Vagina (tissue), 2 donors: ENCODE results near the gene MAPK8IP1. TPM values are rescaled to one million over a fixed set of nuclear protein-coding genes. Genes with fewer than 3 reads are reported as not detected.

ENCODE experiments used
- DNase-seq, 2 donors: peaks; one replicate each; pipeline ENCODE4 v3.0.0-alpha.2; 2017; ENCODE audit errors: extremely low spot score in 2 of 2
- H3K27ac ChIP-seq: fragments of 200-600 bp; sonication (generic); one replicate; pipeline ENCODE4 v1.5.1; 2019
- H3K27me3 ChIP-seq: fragments of 200-600 bp; sonication (generic); one replicate; pipeline ENCODE4 v1.5.1; 2019
- H3K36me3 ChIP-seq, 2 donors: fragments of 200-600 bp; sonication (generic); one replicate each; pipeline ENCODE4 v1.5.1; 2017 to 2019
- H3K4me1 ChIP-seq: fragments of 200-600 bp; sonication (generic); one replicate; pipeline ENCODE4 v1.5.1; 2019
- H3K4me3 ChIP-seq, 2 donors: fragments of 200-600 bp; sonication (generic); 1 replicate in 1 of 2; 2 replicates in 1 of 2; pipeline ENCODE4 v1.5.1; 2016 to 2019
- H3K9me3 ChIP-seq: fragments of 200-600 bp; sonication (generic); one replicate; pipeline ENCODE4 v1.5.1; 2019
- CTCF ChIP-seq, 3 experiments: fragments of 450-650 bp in 2 of 3; fragments of 200-600 bp in 1 of 3; sonication (generic) in 1 of 3; IDR thresholded peaks; one replicate each; pipeline ENCODE4 v1.5.1; 2017 to 2019; ENCODE audit warnings: antibody characterized with exemption in 3 of 3, mild to moderate bottlenecking in 2 of 3, moderate library complexity in 2 of 3
- POLR2A ChIP-seq, 2 donors: fragments of 450-650 bp; IDR thresholded peaks; one replicate each; pipeline ENCODE4 v1.6.1; 2017; ENCODE audit warnings: antibody characterized with exemption in 2 of 2, mild to moderate bottlenecking in 2 of 2, moderate library complexity in 2 of 2
- POLR2AphosphoS5 ChIP-seq, 2 donors: sonication (generic); formaldehyde crosslinking; IDR thresholded peaks; one replicate each; pipeline ENCODE4 v1.9.0; 2017; ENCODE audit warnings: antibody characterized with exemption in 2 of 2, mild to moderate bottlenecking in 2 of 2, low read depth in 1 of 2; ENCODE audit not compliant: insufficient read depth in 1 of 2
- intact Hi-C: fragments of 100-400 bp; cut with DNase I; formaldehyde crosslinking; loops from one replicate; pipeline ENCODE4 v1.15.1; 2023
- total RNA-seq: library from RNA; depleted of rRNA; stranded (reverse); fragments of >200 nt; gene quantifications from one replicate; pipeline ENCODE4 v1.2.3, GENCODE V29; 2016

Gene MAPK8IP1
- total RNA-seq, 1 donor from 2014 or later = 7.1 TPM

GRCh38 chr11:45846174-45846675, 39.2 kb upstream of the MAPK8IP1 start:
- Histone ChIP-seq H3K4me3 (peak overlapping the region; percentile 88 to 98), H3K27me3 (no peaks in the 10 kb centered on the region), H3K36me3 (no peaks in the 10 kb centered on the region), H3K4me1 (peaks cover 43% of the 10 kb centered on the region), H3K27ac (peak overlapping the region; percentile 84), H3K9me3 (no peaks in the 10 kb centered on the region)
- DNase-seq = no peak
- no peak for TF ChIP-seq POLR2AphosphoS5 (IDR thresholded peaks at IDR 0.05; ENCODE audit: insufficient read depth in 1 of 2, low read depth in 1 of 2)
- intact Hi-C loops = loop anchor here (2.0 to 5.0 kb wide), 2 partner anchors 41 to 71 kb away; partner anchors contain the start of genes PEX16 and SLC35C1

- Histone ChIP-seq H3K27ac (peak within 1 kb of the TSS; percentile 84), H3K4me3 (peak within 1 kb of the TSS; percentile 88 to 98), H3K27me3 (no peaks in the 10 kb centered on the region), H3K36me3 (no peaks in the 10 kb centered on the region), H3K9me3 (no peaks in the 10 kb centered on the region), H3K4me1 (peaks cover 51% of the 10 kb centered on the region)
- intact Hi-C loops = loop anchor here (2.0 to 5.0 kb wide), 2 partner anchors 42 to 70 kb away; partner anchors contain the start of genes PEX16 and SLC35C1
- DNase-seq = peak; percentile 99 to 100
- TF ChIP-seq POLR2AphosphoS5 (IDR thresholded peaks at IDR 0.05; ENCODE audit: insufficient read depth in 1 of 2, low read depth in 1 of 2) (peak; percentile 94 to 96), POLR2A (IDR thresholded peaks at IDR 0.05) (peak in 1 of 2 donors; percentile 95), CTCF (IDR thresholded peaks at IDR 0.05) (no peak)
These were observed 38.2 kb upstream of the MAPK8IP1 start, which contains the start of gene CRY2 for GRCh38 chr11:45846974-45847910. CRY2 (plus strand) TSS chr11:45847475; CDS start chr11:45847491, 16 bp downstream.

GRCh38 chr11:45847911-45848316, 37.5 kb upstream of the MAPK8IP1 start:
- Histone ChIP-seq H3K9me3 (no peaks in the 10 kb centered on the region), H3K4me3 (peak overlapping the region; percentile 88 to 98), H3K36me3 (no peaks in the 10 kb centered on the region), H3K4me1 (peaks cover 57% of the 10 kb centered on the region), H3K27me3 (no peaks in the 10 kb centered on the region), H3K27ac (peak overlapping the region; percentile 84)
- intact Hi-C loops = loop anchor here (2.0 to 5.0 kb wide), 2 partner anchors 43 to 69 kb away; partner anchors contain the start of genes PEX16 and SLC35C1
- DNase-seq = no peak
- no peak for TF ChIP-seq CTCF (IDR thresholded peaks at IDR 0.05)
- TF ChIP-seq POLR2AphosphoS5 (IDR thresholded peaks at IDR 0.05; ENCODE audit: insufficient read depth in 1 of 2, low read depth in 1 of 2) = no peak
- no peak for TF ChIP-seq POLR2A (IDR thresholded peaks at IDR 0.05)

- H3K36me3 ChIP-seq = no peaks in the 10 kb centered on the region
- H3K4me3 ChIP-seq = peak overlapping the region; percentile 88 to 98
- no peak for DNase-seq
- intact Hi-C loops = loop anchor here (5.0 kb wide), 1 partner anchor 69 kb away; the partner anchor contains the start of gene PEX16
- no peaks in the 10 kb centered on the region for H3K27me3 ChIP-seq
- no peaks in the 10 kb centered on the region for H3K9me3 ChIP-seq
- peak overlapping the region; percentile 84 for H3K27ac ChIP-seq
- peaks cover 63% of the 10 kb centered on the region for H3K4me1 ChIP-seq
- TF ChIP-seq CTCF (IDR thresholded peaks at IDR 0.05) = no peak
- no peak for TF ChIP-seq POLR2A (IDR thresholded peaks at IDR 0.05)
These were observed 36.8 kb upstream of the MAPK8IP1 start for GRCh38 chr11:45848654-45849081.

- Histone ChIP-seq H3K36me3 (no peaks in the 10 kb centered on the region), H3K4me3 (no peak overlapping the region), H3K27ac (no peak overlapping the region), H3K4me1 (peaks cover 80% of the 10 kb centered on the region), H3K9me3 (no peaks in the 10 kb centered on the region), H3K27me3 (no peaks in the 10 kb centered on the region)
- DNase-seq = no peak
- intact Hi-C loops = no loop called here
- TF ChIP-seq POLR2AphosphoS5 (IDR thresholded peaks at IDR 0.05; ENCODE audit: insufficient read depth in 1 of 2, low read depth in 1 of 2) (no peak), CTCF (IDR thresholded peaks at IDR 0.05) (no peak), POLR2A (IDR thresholded peaks at IDR 0.05) (no peak)
These were observed 35.0 kb upstream of the MAPK8IP1 start for GRCh38 chr11:45850446-45850845.
